Pancreas (tissue), 10 donors: ENCODE data around the gene PWWP2A. TPM values are rescaled to one million over a fixed set of nuclear protein-coding genes. Genes with fewer than 3 reads are reported as not detected.

ENCODE experiments used
- ATAC-seq, 4 donors: fragments of 200-7000 bp; cut with Tn5 transposase; one replicate each; pipeline versions ENCODE4 v1.8.0 to v1.9.1; 2020; ENCODE audit warnings: mild to moderate bottlenecking in 4 of 4, moderate library complexity in 4 of 4
- DNase-seq, 6 donors: peaks; one replicate each; pipeline ENCODE4 v3.0.0-alpha.2; 2020
- FAIRE-seq: peaks from 2 replicates; lab custom pipeline; 2012; peaks lifted over from hg19 to GRCh38; lab: Jason Lieb, UNC
- H3K27ac ChIP-seq, 4 donors: fragments of 200-600 bp; sonication (generic); 1 replicate in 3 of 4; 2 replicates in 1 of 4; pipeline versions ENCODE4 v1.5.0 to v1.8.0; 2020
- H3K27me3 ChIP-seq, 4 donors: fragments of 200-600 bp; one replicate each; pipeline ENCODE4 v1.8.0; 2021
- H3K36me3 ChIP-seq, 3 donors: fragments of 200-600 bp; sonication (generic) in 1 of 3; one replicate each; pipeline versions ENCODE4 v1.5.0 to v1.8.0; 2020 to 2021
- H3K4me1 ChIP-seq, 3 donors: fragments of 200-600 bp; one replicate each; pipeline ENCODE4 v1.8.0; 2021
- H3K4me3 ChIP-seq, 4 donors: fragments of 200-600 bp; sonication (generic) in 2 of 4; one replicate each; pipeline versions ENCODE4 v1.5.0 to v1.8.0; 2020 to 2021
- H3K9me3 ChIP-seq, 4 donors: fragments of 200-600 bp; one replicate each; pipeline ENCODE4 v1.8.0; 2021
- CTCF ChIP-seq, 4 donors: fragments of 200-600 bp; sonication (generic) in 3 of 4; IDR thresholded peaks; one replicate each; pipeline versions ENCODE4 v1.5.0 to v1.8.0; 2021; ENCODE audit warnings: antibody characterized with exemption in 4 of 4
- WGBS, 2 donors: extraction: QIAGEN DNeasy Blood & Tissue Kit; methylation state at CpG; one replicate each; pipeline ENCODE4 v1.1.7; 2013; 5-methylcytosine and 5-hydroxymethylcytosine counted together
- intact Hi-C, 3 donors: fragments of 100-400 bp; cut with DNase I; formaldehyde crosslinking; loops; one replicate each; pipeline versions ENCODE4 v1.11.1 to v1.14.2; 2022
- polyA plus RNA-seq, 2 donors: library from polyadenylated mRNA; stranded (reverse); fragments of 200-250 nt; gene quantifications; one replicate each; pipeline ENCODE4 v1.2.3, GENCODE V29; 2013
- total RNA-seq, 6 donors: library from RNA; stranded (reverse); fragmentation: NEBNext Ultra II Directional in 4 of 6; extraction: Animal tissue kit (Norgen Biotek cat#: 25700) in 4 of 6; gene quantifications; one replicate each; pipeline versions ENCODE4 v1.2.1 to v1.2.4, GENCODE V29; 2021 to 2023
- donor health status: healthy with polysubstance abuse.
- donor health status: DM: no; HTN: no; CAD: no; lungs with moderate emphysema.
- donor health status: DM: no; HTN: no; CAD: no.
- donor health status: control.
- donor health status: control.
- donor health status: Bipolar disorder and iron deficiency.
- donor health status: DM: yes; HTN: yes; CAD: no.
- donor health status: DM: no; HTN: no; CAD: no.
- donor health status: DM: no; HTN: no; CAD: no.
- donor health status: DM: yes; HTN: yes; CAD: no.

Gene PWWP2A
- total RNA-seq, result 10 to 100 TPM in 4 of 6 donors, 1 to 10 TPM in 2; 8.3 to 14.5 (median 11.8) TPM
- polyA plus RNA-seq, result 1 to 10 TPM; 7.9 to 9.7 TPM

- Histone ChIP-seq H3K36me3 (peaks cover 0 to 10% (median 0%) of the 10 kb centered on the region in 3 donors), H3K27ac (peak within 1 kb of the TSS; percentile 94 to 98 (median 96)), H3K4me3 (peak within 1 kb of the TSS; percentile 57 to 99 (median 92)), H3K27me3 (no peaks in the 10 kb centered on the region), H3K4me1 (peaks cover 0 to 8% (median 8%) of the 10 kb centered on the region in 3 donors), H3K9me3 (no peaks in the 10 kb centered on the region)
- 0 to 2% methylated on average over 24 to 55 of the region's 55 CpGs for WGBS, 2 donors
- FAIRE-seq (peak; percentile 99), ATAC-seq (peak; percentile 87 to 97 (median 90)), DNase-seq (peak; percentile 99 to 100 (median 99))
- intact Hi-C loops, result no loop called here
- peak in 1 of 4 donors; percentile 7 for TF ChIP-seq CTCF (IDR thresholded peaks at IDR 0.05)
These were observed at the start of gene PWWP2A for GRCh38 chr5:160119142-160119904. TSS of gene PWWP2A (minus strand) at chr5:160119450. CDS start at chr5:160119388, 62 bp downstream.

GRCh38 chr5:160167624-160168165 lies 48.4 kb upstream of the PWWP2A start:
- H3K36me3 ChIP-seq, result no peaks in the 10 kb centered on the region
- no peak overlapping the region for H3K27ac ChIP-seq
- no peaks in the 10 kb centered on the region for H3K27me3 ChIP-seq
- FAIRE-seq, result no peak
- peaks cover 0 to 3% (median 0%) of the 10 kb centered on the region in 3 donors for H3K4me1 ChIP-seq
- TF ChIP-seq CTCF (IDR thresholded peaks at IDR 0.05), result no peak
- peak in 1 of 6 donors; percentile 28 for DNase-seq
- 90 to 95% methylated on average over 3 of the region's 3 CpGs for WGBS, 2 donors
- ATAC-seq, result no peak
- intact Hi-C loops, result no loop called here
- H3K9me3 ChIP-seq, result no peaks in the 10 kb centered on the region
- H3K4me3 ChIP-seq, result no peak overlapping the region

- ATAC-seq (no peak), DNase-seq (no peak), FAIRE-seq (no peak)
- no peak overlapping the region for H3K4me3 ChIP-seq
- no peaks in the 10 kb centered on the region for H3K36me3 ChIP-seq
- 60 to 73% methylated on average over 10 of the region's 10 CpGs for WGBS, 2 donors
- no peaks in the 10 kb centered on the region for H3K9me3 ChIP-seq
- no peak for TF ChIP-seq CTCF (IDR thresholded peaks at IDR 0.05)
- H3K27ac ChIP-seq, result no peak overlapping the region
- intact Hi-C loops, result no loop called here
- H3K27me3 ChIP-seq, result no peaks in the 10 kb centered on the region
- peaks cover 0 to 3% (median 0%) of the 10 kb centered on the region in 3 donors for H3K4me1 ChIP-seq
These were observed 47.8 kb upstream of the PWWP2A start for GRCh38 chr5:160166973-160167623.

- FAIRE-seq, result no peak
These were observed 47.1 kb upstream of the PWWP2A start for GRCh38 chr5:160166069-160166972.

More at GRCh38 chr5:160166069-160166972, 47.1 kb upstream of the PWWP2A start:
- no peaks in the 10 kb centered on the region for H3K9me3 ChIP-seq
- TF ChIP-seq CTCF (IDR thresholded peaks at IDR 0.05), result no peak
- H3K4me3 ChIP-seq, result no peak overlapping the region
- ATAC-seq (no peak), DNase-seq (no peak)
- 72 to 74% methylated on average over 5 of the region's 5 CpGs for WGBS, 2 donors
- H3K36me3 ChIP-seq, result no peaks in the 10 kb centered on the region
- peak overlapping the region in 1 of 4 donors; percentile 59 for H3K27ac ChIP-seq
- no peaks in the 10 kb centered on the region for H3K27me3 ChIP-seq
- intact Hi-C loops, result no loop called here
- H3K4me1 ChIP-seq, result peaks cover 0 to 3% (median 0%) of the 10 kb centered on the region in 3 donors
